ENCODE measurements around the gene ATG2A.

The ATG2A gene

GRCh38 chr11:64852804-64853509, 64.1 kb downstream of the ATG2A start:
- in situ Hi-C loops (cut with MboI; ENCODE audit: low pct_unique_long_range_greater_than_20kb, low sequenced_read_pairs, unreplicated experiment): no loop called here
- TF ChIP-seq, protein P1, sequence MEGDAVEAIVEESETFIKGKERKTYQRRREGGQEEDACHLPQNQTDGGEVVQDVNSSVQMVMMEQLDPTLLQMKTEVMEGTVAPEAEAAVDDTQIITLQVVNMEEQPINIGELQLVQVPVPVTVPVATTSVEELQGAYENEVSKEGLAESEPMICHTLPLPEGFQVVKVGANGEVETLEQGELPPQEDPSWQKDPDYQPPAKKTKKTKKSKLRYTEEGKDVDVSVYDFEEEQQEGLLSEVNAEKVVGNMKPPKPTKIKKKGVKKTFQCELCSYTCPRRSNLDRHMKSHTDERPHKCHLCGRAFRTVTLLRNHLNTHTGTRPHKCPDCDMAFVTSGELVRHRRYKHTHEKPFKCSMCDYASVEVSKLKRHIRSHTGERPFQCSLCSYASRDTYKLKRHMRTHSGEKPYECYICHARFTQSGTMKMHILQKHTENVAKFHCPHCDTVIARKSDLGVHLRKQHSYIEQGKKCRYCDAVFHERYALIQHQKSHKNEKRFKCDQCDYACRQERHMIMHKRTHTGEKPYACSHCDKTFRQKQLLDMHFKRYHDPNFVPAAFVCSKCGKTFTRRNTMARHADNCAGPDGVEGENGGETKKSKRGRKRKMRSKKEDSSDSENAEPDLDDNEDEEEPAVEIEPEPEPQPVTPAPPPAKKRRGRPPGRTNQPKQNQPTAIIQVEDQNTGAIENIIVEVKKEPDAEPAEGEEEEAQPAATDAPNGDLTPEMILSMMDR (IDR thresholded peaks at IDR 0.05; ENCODE audit: extremely low read depth, insufficient read depth, missing control alignments): no peak
- peak; percentile 67 for DNase-seq (ENCODE audit: low spot score)

DNA sequence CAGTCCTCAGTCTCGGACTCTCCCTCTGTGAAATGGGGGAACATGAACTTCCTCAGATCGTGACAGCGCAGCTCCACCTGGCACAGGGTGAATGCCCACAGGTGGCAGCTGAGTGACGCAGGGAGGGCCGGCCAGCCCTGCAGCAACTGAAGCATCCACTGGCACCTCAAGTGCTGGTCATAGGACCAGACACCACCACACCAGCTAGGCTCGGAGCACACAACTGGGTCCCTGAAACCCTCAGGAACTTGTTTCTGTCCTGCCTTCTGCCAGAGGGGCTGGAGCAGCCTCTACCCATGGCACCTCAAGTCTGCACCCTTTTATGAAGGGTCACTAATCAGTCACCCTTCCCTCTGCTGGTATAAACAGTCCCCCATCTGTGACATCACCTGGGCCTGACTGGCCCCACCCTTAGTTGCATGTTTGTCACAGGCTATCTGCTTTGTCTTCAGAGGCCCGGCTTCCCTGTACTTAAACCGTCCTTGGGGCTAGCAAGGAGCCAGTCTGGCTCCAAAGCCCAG, 65.1 kb downstream of the ATG2A start:
- peak; percentile 74 for DNase-seq (ENCODE audit: low spot score)
- in situ Hi-C loops (cut with MboI; ENCODE audit: low pct_unique_long_range_greater_than_20kb, low sequenced_read_pairs, unreplicated experiment): no loop called here
- TF ChIP-seq, protein P1 (IDR thresholded peaks at IDR 0.05; ENCODE audit: extremely low read depth, insufficient read depth, missing control alignments): no peak

- in situ Hi-C loops (cut with MboI; ENCODE audit: low pct_unique_long_range_greater_than_20kb, low sequenced_read_pairs, unreplicated experiment): no loop called here
- DNase-seq (ENCODE audit: low spot score): peak; percentile 88
- TF ChIP-seq, protein P1 (IDR thresholded peaks at IDR 0.05; ENCODE audit: extremely low read depth, insufficient read depth, missing control alignments): peak; percentile 37
Observed at GRCh38 chr11:64850979-64851567, 65.9 kb downstream of the ATG2A start.

GRCh38 chr11:64849598-64850356, 67.2 kb downstream of the ATG2A start:
- no peak for DNase-seq (ENCODE audit: low spot score)
- in situ Hi-C loops (cut with MboI; ENCODE audit: low pct_unique_long_range_greater_than_20kb, low sequenced_read_pairs, unreplicated experiment): loop anchor here (5.0 kb wide), 1 partner anchor 43 kb away; no protein-coding TSS in a partner anchor
- TF ChIP-seq, protein P1 (IDR thresholded peaks at IDR 0.05; ENCODE audit: extremely low read depth, insufficient read depth, missing control alignments): no peak

DNA sequence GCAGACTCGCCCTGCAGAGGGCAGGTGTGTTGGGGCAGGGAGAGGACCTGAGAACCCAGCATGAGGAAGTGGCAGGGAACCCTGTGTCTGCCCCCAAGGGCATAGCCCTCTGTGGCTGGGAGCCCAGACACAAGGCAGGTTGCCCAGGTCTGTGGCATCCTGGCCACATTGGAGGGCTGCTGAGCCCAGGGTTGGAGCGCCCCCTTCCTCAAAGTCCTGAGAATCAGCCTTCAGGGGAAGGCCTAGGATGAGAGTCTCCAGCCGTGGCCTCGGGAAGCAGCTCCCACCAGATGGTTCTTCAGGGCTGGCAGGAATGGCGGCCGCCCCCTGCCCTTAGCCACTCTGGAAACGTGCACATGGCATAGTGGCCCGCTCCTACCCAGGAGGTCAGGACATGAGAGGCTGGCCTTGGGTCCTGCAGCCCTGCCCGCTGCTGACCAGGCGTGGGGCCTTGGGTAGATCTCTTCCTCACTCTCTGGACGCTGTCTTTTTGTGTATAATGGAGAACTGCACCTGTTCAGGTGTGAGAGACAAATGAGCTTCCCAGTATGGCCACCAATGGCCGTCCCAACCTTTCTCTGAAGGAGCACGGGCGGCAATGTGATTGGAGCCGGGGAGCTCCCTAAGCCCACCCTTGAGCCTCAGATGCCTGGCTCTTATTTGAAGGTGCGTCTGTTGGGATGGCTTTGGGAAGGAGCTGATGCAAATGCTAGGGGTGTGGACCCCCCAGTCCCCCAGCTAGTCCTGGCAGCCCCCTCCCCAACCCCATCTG, 68.0 kb downstream of the ATG2A start:
- no peak for DNase-seq (ENCODE audit: low spot score)
- TF ChIP-seq, protein P1 (IDR thresholded peaks at IDR 0.05; ENCODE audit: extremely low read depth, insufficient read depth, missing control alignments): peak; percentile 37
- in situ Hi-C loops (cut with MboI; ENCODE audit: low pct_unique_long_range_greater_than_20kb, low sequenced_read_pairs, unreplicated experiment): loop anchor here (5.0 kb wide), 1 partner anchor 43 kb away; no protein-coding TSS in a partner anchor
